Type B pancreatic cell (in vitro differentiated cells): Measurements from ENCODE around the gene ATP2B2. TPM values are rescaled to one million over a fixed set of nuclear protein-coding genes. Genes with fewer than 3 reads are reported as not detected.

Experiments
- DNase-seq: peaks from one replicate; pipeline ENCODE4 v3.0.0; 2021; ENCODE audit warnings: mixed read lengths; ENCODE audit not compliant: unreplicated experiment; ENCODE audit errors: extremely low spot score
- H3K27ac Mint-ChIP-seq: 2 replicates; pipeline ENCODE4 v1.8.0; 2021; ENCODE audit warnings: mild to moderate bottlenecking, mixed read lengths
- H3K27me3 Mint-ChIP-seq: 2 replicates; pipeline ENCODE4 v1.8.0; 2021; ENCODE audit warnings: mixed read lengths
- H3K36me3 Mint-ChIP-seq: 2 replicates; pipeline ENCODE4 v1.8.0; 2021; ENCODE audit warnings: mixed read lengths
- H3K4me1 Mint-ChIP-seq: one replicate; pipeline ENCODE4 v1.8.0; 2021; ENCODE audit warnings: mixed read lengths; ENCODE audit not compliant: unreplicated experiment
- H3K4me3 Mint-ChIP-seq: 2 replicates; pipeline ENCODE4 v1.8.0; 2021; ENCODE audit warnings: mild to moderate bottlenecking, mixed read lengths
- H3K9me3 Mint-ChIP-seq: 2 replicates; pipeline ENCODE4 v1.8.0; 2021; ENCODE audit warnings: mixed read lengths
- CTCF ChIP-seq: fragments of 200-600 bp; sonication (generic); conservative IDR thresholded peaks from 2 replicates; pipeline ENCODE4 v1.5.0; 2021; ENCODE audit warnings: antibody characterized with exemption, mild to moderate bottlenecking
- total RNA-seq: library from RNA; stranded (reverse); gene quantifications from 2 replicates; pipeline ENCODE4 v1.2.1, GENCODE V29; 2021; ENCODE audit warnings: low replicate concordance

ATP2B2 gene
- total RNA-seq, 1 donor from 2014 or later, result 0.31 TPM

- H3K9me3 Mint-ChIP-seq, result no peaks in the 10 kb centered on the region
- peaks cover 54% of the 10 kb centered on the region for H3K27me3 Mint-ChIP-seq
- no peaks in the 10 kb centered on the region for H3K36me3 Mint-ChIP-seq
- no peaks in the 10 kb centered on the region for H3K4me1 Mint-ChIP-seq
- TF ChIP-seq CTCF, result no peak
- H3K4me3 Mint-ChIP-seq, result no peak overlapping the region
- no peak overlapping the region for H3K27ac Mint-ChIP-seq
- no peak for DNase-seq
Measured at GRCh38 chr3:10444110-10444429, 61.3 kb downstream of the ATP2B2 start.

GRCh38 chr3:10443272-10444109, 61.9 kb downstream of the ATP2B2 start:
- no peak for DNase-seq
- peaks cover 52% of the 10 kb centered on the region for H3K27me3 Mint-ChIP-seq
- no peak for TF ChIP-seq CTCF
- H3K36me3 Mint-ChIP-seq, result no peaks in the 10 kb centered on the region
- no peaks in the 10 kb centered on the region for H3K9me3 Mint-ChIP-seq
- H3K4me3 Mint-ChIP-seq, result no peak overlapping the region
- H3K4me1 Mint-ChIP-seq, result no peaks in the 10 kb centered on the region
- H3K27ac Mint-ChIP-seq, result no peak overlapping the region

GRCh38 chr3:10442151-10442795, 63.1 kb downstream of the ATP2B2 start:
- H3K36me3 Mint-ChIP-seq, result no peaks in the 10 kb centered on the region

GRCh38 chr3:10440684-10441083, 64.7 kb downstream of the ATP2B2 start:
- H3K9me3 Mint-ChIP-seq, result no peaks in the 10 kb centered on the region
- no peak overlapping the region for H3K27ac Mint-ChIP-seq
- peaks cover 4% of the 10 kb centered on the region for H3K4me1 Mint-ChIP-seq
- TF ChIP-seq CTCF, result no peak
- no peak overlapping the region for H3K4me3 Mint-ChIP-seq
- no peak for DNase-seq
- H3K27me3 Mint-ChIP-seq, result peaks cover 30% of the 10 kb centered on the region
- no peaks in the 10 kb centered on the region for H3K36me3 Mint-ChIP-seq

More at GRCh38 chr3:10442151-10442795, 63.1 kb downstream of the ATP2B2 start:
- Mint-ChIP-seq H3K9me3 (no peaks in the 10 kb centered on the region), H3K27me3 (peaks cover 42% of the 10 kb centered on the region), H3K4me1 (peaks cover 4% of the 10 kb centered on the region), H3K27ac (no peak overlapping the region), H3K4me3 (no peak overlapping the region)
- TF ChIP-seq CTCF, result no peak
- DNase-seq, result no peak

- DNase-seq, result no peak
- H3K4me1 Mint-ChIP-seq, result peaks cover 4% of the 10 kb centered on the region
- H3K27ac Mint-ChIP-seq, result no peak overlapping the region
- H3K4me3 Mint-ChIP-seq, result no peak overlapping the region
- H3K27me3 Mint-ChIP-seq, result peaks cover 15% of the 10 kb centered on the region
- H3K36me3 Mint-ChIP-seq, result no peaks in the 10 kb centered on the region
- TF ChIP-seq CTCF, result no peak
- no peaks in the 10 kb centered on the region for H3K9me3 Mint-ChIP-seq
Measured at GRCh38 chr3:10438902-10439610, 66.3 kb downstream of the ATP2B2 start.
